ENCODE results near the gene TACSTD2. TPM values are rescaled to one million over a fixed set of nuclear protein-coding genes. Genes with fewer than 3 reads are reported as not detected.
"Not testable (repeated sequence)": the region's sequence is repeated elsewhere in the genome, so short reads cannot be mapped to it uniquely, and the experiment has no call there.

Gene TACSTD2
- total and polyA plus RNA-seq, 2 of the 13 experiments (the other 11 are each of a cell fraction or from before 2014, with no cell fraction given) = not detected

GRCh38 chr1:58551186-58552140 lies 25.6 kb downstream of the TACSTD2 start (continued):
- TF ChIP-seq ZNF275 (CRISPR knock-in tag; IDR thresholded peaks at IDR 0.05; ENCODE audit: borderline replicate concordance) = no peak
- TF ChIP-seq FOSL1 (CRISPR knock-in tag; IDR thresholded peaks at IDR 0.05; ENCODE audit: borderline replicate concordance) = no peak
- no peak for TF ChIP-seq ZNF879 (CRISPR knock-in tag; IDR thresholded peaks at IDR 0.05)

DNA sequence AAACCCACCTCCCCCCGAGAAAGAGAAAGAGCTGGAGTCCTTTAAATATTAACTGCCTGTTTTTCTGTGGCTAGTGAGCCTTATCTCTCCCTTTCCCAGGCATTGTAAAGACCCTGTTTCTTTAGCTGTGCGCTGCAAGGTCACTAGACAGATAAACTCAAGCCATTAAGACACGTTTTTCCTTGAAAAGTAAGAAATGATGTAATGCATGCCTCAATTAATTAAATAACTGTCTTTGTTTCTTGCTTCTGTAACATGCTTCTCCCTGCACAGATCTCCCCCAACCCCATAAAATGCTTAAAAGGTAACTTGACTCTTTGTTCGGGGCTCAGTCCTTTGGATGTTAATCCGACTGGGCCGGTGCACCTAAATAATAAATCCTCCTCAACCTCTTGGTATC lies 27.8 kb downstream of the TACSTD2 start:
- BruUV-seq (replicated peaks); ATAC-seq; POLR2A ChIA-PET; H3K9me3 ChIP-seq (ENCODE audit: low read length); CTCF ChIA-PET (ENCODE audit: low intra/inter-chr PET ratio, low total read pairs); DNase-seq (ENCODE audit: low spot score); FAIRE-seq; H3K36me3 ChIP-seq (replicated peaks in 1 of 2; ENCODE audit: control insufficient read depth in 1 of 2, insufficient read depth in 2 of 2, low read length in 2 of 2); H3K79me2 ChIP-seq (ENCODE audit: insufficient read depth, low read length); H3K9ac ChIP-seq (ENCODE audit: insufficient read depth, low read depth, low read length); H4K20me1 ChIP-seq (ENCODE audit: insufficient read depth, low read length); H3K27ac ChIP-seq (ENCODE audit: extremely low read length, insufficient read depth, low read length); in situ Hi-C loops (cut with HindIII; ENCODE audit: extremely low pct_ligation_motif_present, low pct_unique_long_range_greater_than_20kb); H3K4me3 ChIP-seq (replicated peaks in 1 of 3; ENCODE audit: insufficient read depth in 1 of 3, low read depth in 2 of 3, low read length in 3 of 3); H3K27me3 ChIP-seq (ENCODE audit: control insufficient read depth in 1 of 2, insufficient read depth in 2 of 2, low read length in 2 of 2); H2AFZ ChIP-seq (ENCODE audit: low read length): not testable (repeated sequence)
- 5% methylated on average over 6 of the region's 6 CpGs for WGBS (ENCODE audit: low lambda C conversion rate)
- intact Hi-C loops (cut with micrococcal nuclease; ENCODE audit: unreplicated experiment) = loop anchor here (5.0 kb wide), 1 partner anchor 537 kb away; no protein-coding TSS in a partner anchor
- Histone ChIP-seq H3K4me1 (ENCODE audit: insufficient read depth, low read length) (peaks cover 44% of the 10 kb centered on the region), H3K4me2 (ENCODE audit: low read depth, low read length) (peak overlapping the region; percentile 51; the same call in 1 of the 2 replicates)

Data from HepG2 (cell line).